ENCODE results near the gene SMO. TPM values are rescaled to one million over a fixed set of nuclear protein-coding genes. Genes with fewer than 3 reads are reported as not detected.

SMO gene
- total RNA-seq, 1 donor: 1.3 TPM

DNA sequence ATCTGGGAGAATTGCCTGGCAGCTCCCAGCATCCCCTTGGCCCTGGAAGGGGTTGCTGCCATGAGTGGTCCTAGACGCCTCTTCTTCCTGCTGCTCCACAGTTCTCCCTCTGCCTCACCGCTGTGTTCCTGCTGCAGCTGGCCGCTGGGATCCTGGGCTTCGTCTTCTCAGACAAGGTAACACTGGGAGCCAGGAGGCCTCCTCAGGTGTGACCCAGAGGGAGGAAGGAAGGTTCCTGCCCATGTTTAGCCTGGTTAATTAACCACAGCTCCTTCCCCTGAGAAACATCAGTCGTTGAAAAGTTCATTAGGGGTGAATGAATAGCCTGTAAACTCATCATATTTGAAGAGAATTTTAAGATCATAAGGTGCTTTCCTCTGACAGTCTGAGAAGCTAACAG lies 25.7 kb upstream of the SMO start:
- DNase-seq (ENCODE audit: low read depth): no peak
- H3K4me3 ChIP-seq (ENCODE audit: low read depth, low read length): no peak overlapping the region
- TF ChIP-seq, protein P1, sequence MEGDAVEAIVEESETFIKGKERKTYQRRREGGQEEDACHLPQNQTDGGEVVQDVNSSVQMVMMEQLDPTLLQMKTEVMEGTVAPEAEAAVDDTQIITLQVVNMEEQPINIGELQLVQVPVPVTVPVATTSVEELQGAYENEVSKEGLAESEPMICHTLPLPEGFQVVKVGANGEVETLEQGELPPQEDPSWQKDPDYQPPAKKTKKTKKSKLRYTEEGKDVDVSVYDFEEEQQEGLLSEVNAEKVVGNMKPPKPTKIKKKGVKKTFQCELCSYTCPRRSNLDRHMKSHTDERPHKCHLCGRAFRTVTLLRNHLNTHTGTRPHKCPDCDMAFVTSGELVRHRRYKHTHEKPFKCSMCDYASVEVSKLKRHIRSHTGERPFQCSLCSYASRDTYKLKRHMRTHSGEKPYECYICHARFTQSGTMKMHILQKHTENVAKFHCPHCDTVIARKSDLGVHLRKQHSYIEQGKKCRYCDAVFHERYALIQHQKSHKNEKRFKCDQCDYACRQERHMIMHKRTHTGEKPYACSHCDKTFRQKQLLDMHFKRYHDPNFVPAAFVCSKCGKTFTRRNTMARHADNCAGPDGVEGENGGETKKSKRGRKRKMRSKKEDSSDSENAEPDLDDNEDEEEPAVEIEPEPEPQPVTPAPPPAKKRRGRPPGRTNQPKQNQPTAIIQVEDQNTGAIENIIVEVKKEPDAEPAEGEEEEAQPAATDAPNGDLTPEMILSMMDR (IDR thresholded peaks at IDR 0.05; ENCODE audit: insufficient read depth, low read depth, low read length): no peak

DNA sequence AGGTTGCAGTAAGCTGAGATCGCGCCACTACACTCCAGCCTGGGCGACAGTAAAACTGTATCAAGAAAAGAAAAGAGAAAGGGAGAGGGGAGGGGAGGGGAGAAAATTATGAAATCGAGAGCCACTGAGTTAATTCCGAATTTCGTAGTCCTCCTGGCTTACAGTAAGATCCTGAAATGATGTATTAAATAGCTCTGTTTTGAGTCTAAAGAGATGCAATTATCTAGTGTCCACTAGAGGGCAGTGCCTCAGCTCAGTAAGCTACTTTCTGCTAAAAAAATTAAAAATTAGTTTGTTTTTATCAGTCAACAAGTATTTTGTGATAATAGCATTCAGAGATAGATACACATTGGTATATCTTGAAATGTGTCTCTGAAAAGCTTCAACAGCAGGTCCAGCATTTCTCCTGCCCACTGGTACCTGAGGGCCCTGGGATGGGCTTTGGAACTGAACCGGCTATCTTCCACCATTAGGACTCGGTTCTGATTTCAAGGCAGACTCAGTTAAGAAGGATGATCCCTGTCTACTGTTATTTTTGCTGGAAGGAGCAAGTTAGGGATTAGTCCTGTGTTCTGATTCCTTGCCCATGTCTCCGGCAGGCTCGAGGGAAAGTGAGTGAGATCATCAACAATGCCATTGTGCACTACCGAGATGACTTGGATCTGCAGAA lies 24.4 kb upstream of the SMO start:
- peak; percentile 75 for DNase-seq (ENCODE audit: low read depth)
- TF ChIP-seq, protein P1 (IDR thresholded peaks at IDR 0.05; ENCODE audit: insufficient read depth, low read depth, low read length): peak; percentile 81
- H3K4me3 ChIP-seq (ENCODE audit: low read depth, low read length): no peak overlapping the region

DNA sequence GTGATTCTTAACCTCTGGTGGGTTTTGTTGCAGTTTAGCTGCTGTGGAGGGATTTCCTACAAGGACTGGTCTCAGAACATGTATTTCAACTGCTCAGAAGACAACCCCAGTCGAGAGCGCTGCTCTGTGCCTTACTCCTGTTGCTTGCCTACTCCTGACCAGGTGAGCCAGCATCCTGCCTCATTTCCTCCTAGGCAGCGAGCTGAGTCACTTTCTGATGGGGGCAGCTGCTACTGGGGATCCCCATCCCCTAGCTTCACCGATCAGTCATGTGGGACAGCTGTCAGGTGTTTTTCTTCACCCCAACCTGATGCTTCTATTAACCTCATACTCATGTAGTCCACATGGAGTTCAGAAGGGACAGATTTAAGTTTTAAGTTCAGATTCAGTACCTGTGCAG lies 21.7 kb upstream of the SMO start:
- TF ChIP-seq, protein P1 (IDR thresholded peaks at IDR 0.05; ENCODE audit: insufficient read depth, low read depth, low read length): no peak
- no peak for DNase-seq (ENCODE audit: low read depth)
- no peak overlapping the region for H3K4me3 ChIP-seq (ENCODE audit: low read depth, low read length)

DNA sequence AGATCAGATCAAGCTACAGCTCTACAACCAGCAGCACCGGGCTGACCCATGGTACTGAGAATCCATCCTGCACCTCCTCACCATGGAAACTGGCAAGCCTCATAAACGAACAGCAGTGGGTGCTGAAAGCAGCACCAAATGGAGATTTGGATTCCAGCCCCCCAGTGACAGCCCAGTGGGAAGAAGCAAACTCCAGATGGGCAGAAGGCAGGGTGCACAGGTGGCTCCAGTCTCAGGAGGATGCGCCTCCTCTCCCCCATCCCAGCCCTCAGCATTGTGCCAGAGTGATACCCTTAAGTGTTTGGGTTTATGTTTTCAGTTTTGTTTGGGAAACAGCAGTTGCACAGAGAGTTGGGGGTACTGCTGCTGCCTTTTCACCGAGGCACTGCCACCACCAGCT lies 20.6 kb upstream of the SMO start:
- DNase-seq (ENCODE audit: low read depth): no peak
- no peak overlapping the region for H3K4me3 ChIP-seq (ENCODE audit: low read depth, low read length)
- TF ChIP-seq, protein P1 (IDR thresholded peaks at IDR 0.05; ENCODE audit: insufficient read depth, low read depth, low read length): no peak

DNA sequence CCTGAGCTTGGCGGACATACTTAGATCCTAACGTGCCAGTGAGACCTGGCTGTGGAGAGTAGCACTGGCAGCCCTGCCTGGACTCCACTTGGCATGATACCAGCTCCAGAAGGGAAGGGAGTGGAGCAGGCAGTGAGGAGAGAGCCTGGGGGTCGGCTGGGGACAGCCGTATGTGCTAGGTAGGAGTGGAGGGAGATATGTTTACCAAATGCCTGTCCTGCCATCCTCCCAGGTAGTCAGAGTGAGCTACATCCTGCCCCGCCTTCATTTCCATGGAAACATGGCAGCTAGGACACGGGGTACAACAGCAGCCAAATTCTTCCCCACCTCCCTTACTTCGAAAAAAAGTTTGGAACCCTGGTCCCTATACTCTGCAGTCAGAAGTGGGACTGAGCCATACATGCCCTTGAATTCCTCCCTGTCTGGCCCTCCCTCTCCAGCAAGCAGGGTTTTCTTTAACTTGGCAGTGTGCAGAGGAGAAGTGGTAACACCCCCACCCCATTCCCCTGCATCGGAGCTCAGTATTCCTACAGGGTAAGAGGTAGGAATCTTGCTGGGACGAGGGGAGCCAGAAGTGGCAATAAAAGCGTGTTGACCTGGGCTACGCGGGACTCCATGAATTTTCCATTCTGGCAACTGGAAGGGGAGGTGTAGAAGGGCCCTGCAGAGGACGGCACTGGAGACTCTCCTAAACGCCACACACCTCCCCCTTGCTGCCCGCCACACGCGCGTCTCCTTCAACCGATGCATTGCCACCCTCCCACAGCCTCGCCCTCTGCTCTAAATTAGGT lies 20.0 kb upstream of the SMO start:
- TF ChIP-seq, protein P1 (IDR thresholded peaks at IDR 0.05; ENCODE audit: insufficient read depth, low read depth, low read length): no peak
- peak overlapping the region; percentile 16 for H3K4me3 ChIP-seq (ENCODE audit: low read depth, low read length)
- DNase-seq (ENCODE audit: low read depth): no peak

DNA sequence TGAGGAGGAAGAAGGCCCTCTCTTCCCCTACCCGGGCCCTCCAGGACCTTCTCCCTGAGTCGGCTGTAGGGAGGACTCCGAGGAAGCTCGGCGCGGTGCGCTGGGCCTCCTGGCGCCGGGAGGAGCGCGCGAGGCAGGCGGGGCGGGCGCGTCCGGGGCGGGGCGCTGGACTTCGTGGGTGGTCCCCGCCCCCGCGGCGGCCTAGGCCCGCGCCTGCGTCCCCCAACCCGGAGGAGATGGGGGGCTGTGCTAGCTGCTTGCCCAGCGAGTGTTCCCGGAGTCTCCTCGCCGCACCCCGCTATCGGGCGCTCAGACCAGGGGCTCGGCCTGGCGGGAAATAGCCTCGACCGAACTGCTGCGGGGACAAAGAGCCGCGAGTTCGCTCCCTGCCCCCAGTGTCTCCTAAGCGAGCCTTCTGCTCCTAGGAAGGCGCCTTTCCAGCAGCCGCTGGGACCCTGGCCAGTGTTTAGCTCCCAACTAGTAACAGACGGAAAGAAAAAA lies 19.2 kb upstream of the SMO start:
- TF ChIP-seq, protein P1 (IDR thresholded peaks at IDR 0.05; ENCODE audit: insufficient read depth, low read depth, low read length): no peak
- no peak for DNase-seq (ENCODE audit: low read depth)
- peak overlapping the region; percentile 49 for H3K4me3 ChIP-seq (ENCODE audit: low read depth, low read length)

All from fibroblast of villous mesenchyme (primary cell).